OCI-LY3 (cell line): ENCODE measurements around the gene INSYN1.
"Not testable (repeated sequence)": the region's sequence is repeated elsewhere in the genome, so short reads cannot be mapped to it uniquely, and the experiment has no call there.

Experiments used
- EZH2phosphoT487 ChIP-seq: fragments of 200-600 bp; shearing (Covaris generic); IDR thresholded peaks from 2 replicates; pipeline ENCODE4 v1.6.1; 2018; ENCODE audit warnings: antibody characterized with exemption, mixed run types, low read depth
- TF ChIP-seq, protein P1 (sequence below): fragments of 200-600, 300-600 bp; sonication (generic); IDR thresholded peaks from 2 replicates; pipeline ENCODE4 v1.5.1; 2014; ENCODE audit warnings: antibody characterized with exemption, low read length, low read depth

DNA sequence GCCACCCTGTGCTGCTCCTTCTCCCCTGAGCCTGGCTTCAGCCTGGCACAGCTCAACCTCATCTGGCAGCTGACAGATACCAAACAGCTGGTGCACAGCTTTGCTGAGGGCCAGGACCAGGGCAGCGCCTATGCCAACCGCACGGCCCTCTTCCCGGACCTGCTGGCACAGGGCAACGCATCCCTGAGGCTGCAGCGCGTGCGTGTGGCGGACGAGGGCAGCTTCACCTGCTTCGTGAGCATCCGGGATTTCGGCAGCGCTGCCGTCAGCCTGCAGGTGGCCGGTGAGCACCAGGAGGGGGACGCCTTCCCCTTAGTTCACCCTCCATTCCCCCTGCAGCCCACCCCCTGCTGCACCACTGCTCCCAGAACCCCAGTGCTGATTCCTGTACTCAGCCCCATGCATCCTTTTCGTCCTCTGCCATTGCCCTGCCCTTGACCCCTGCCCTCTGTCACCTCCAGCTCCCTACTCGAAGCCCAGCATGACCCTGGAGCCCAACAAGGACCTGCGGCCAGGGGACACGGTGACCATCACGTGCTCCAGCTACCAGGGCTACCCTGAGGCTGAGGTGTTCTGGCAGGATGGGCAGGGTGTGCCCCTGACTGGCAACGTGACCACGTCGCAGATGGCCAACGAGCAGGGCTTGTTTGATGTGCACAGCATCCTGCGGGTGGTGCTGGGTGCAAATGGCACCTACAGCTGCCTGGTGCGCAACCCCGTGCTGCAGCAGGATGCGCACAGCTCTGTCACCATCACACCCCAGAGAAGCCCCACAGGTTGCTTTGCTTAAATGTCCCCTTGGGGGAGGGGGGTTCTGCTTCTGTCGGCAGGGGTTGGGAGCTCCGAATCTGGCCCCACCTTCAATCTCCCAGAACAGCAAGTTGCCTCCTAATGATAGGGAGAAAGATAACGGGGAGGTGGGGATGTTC is 50.6 kb downstream of the INSYN1 start:
- not testable (repeated sequence) for TF ChIP-seq EZH2phosphoT487
- TF ChIP-seq, protein P1, sequence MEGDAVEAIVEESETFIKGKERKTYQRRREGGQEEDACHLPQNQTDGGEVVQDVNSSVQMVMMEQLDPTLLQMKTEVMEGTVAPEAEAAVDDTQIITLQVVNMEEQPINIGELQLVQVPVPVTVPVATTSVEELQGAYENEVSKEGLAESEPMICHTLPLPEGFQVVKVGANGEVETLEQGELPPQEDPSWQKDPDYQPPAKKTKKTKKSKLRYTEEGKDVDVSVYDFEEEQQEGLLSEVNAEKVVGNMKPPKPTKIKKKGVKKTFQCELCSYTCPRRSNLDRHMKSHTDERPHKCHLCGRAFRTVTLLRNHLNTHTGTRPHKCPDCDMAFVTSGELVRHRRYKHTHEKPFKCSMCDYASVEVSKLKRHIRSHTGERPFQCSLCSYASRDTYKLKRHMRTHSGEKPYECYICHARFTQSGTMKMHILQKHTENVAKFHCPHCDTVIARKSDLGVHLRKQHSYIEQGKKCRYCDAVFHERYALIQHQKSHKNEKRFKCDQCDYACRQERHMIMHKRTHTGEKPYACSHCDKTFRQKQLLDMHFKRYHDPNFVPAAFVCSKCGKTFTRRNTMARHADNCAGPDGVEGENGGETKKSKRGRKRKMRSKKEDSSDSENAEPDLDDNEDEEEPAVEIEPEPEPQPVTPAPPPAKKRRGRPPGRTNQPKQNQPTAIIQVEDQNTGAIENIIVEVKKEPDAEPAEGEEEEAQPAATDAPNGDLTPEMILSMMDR, result not testable (repeated sequence)
